Lower lobe of right lung (tissue), 2 donors: Measurements from ENCODE around the gene NIN. TPM values are rescaled to one million over a fixed set of nuclear protein-coding genes. Genes with fewer than 3 reads are reported as not detected.

Experiments used
- ATAC-seq, 2 donors: fragments of 200-7000 bp; cut with Tn5 transposase; one replicate each; pipeline ENCODE4 v1.9.1; 2020 to 2022; ENCODE audit warnings: mild to moderate bottlenecking in 2 of 2, moderate library complexity in 2 of 2
- DNase-seq: peaks from one replicate; pipeline ENCODE4 v3.0.0-alpha.2; 2020
- H3K27ac ChIP-seq: fragments of 200-600 bp; one replicate; pipeline ENCODE4 v1.8.0; 2022
- H3K27me3 ChIP-seq: fragments of 200-600 bp; one replicate; pipeline ENCODE4 v1.8.0; 2022; ENCODE audit warnings: low read depth
- H3K36me3 ChIP-seq: fragments of 200-600 bp; one replicate; pipeline ENCODE4 v1.8.0; 2022; ENCODE audit warnings: mild to moderate bottlenecking
- H3K4me1 ChIP-seq: fragments of 200-600 bp; one replicate; pipeline ENCODE4 v1.8.0; 2022
- H3K4me3 ChIP-seq: fragments of 200-600 bp; one replicate; pipeline ENCODE4 v1.8.0; 2022; ENCODE audit warnings: mild to moderate bottlenecking
- H3K9me3 ChIP-seq: fragments of 200-600 bp; one replicate; pipeline ENCODE4 v1.8.0; 2022
- CTCF ChIP-seq: fragments of 200-600 bp; IDR thresholded peaks from one replicate; pipeline ENCODE4 v1.8.0; 2022; ENCODE audit warnings: antibody characterized with exemption, mild to moderate bottlenecking
- intact Hi-C: fragments of 100-400 bp; cut with DNase I; formaldehyde crosslinking; loops from one replicate; pipeline ENCODE4 v1.11.0; 2022
- total RNA-seq: library from RNA; stranded (reverse); fragmentation: NEBNext Ultra II Directional; extraction: Animal tissue kit (Norgen Biotek cat#: 25700); gene quantifications from one replicate; pipeline ENCODE4 v1.2.1, GENCODE V29; 2021
- donor health status: DM: no; HTN: yes; CAD: no; lungs with severe emphysema.

The NIN gene
- total RNA-seq, 1 donor from 2014 or later = 45.9 TPM

GRCh38 chr14:50772412-50772811 lies 58.5 kb downstream of the NIN start:
- ATAC-seq = no peak
- H3K9me3 ChIP-seq = no peaks in the 10 kb centered on the region
- TF ChIP-seq CTCF = no peak
- no peaks in the 10 kb centered on the region for H3K4me1 ChIP-seq
- intact Hi-C loops = no loop called here
- no peak overlapping the region for H3K4me3 ChIP-seq
- no peaks in the 10 kb centered on the region for H3K27me3 ChIP-seq
- no peak for DNase-seq
- H3K27ac ChIP-seq = no peak overlapping the region
- peaks cover 72% of the 10 kb centered on the region for H3K36me3 ChIP-seq

GRCh38 chr14:50770586-50770985 lies 60.4 kb downstream of the NIN start:
- ATAC-seq (no peak), DNase-seq (no peak)
- Histone ChIP-seq H3K4me1 (no peaks in the 10 kb centered on the region), H3K27me3 (no peaks in the 10 kb centered on the region), H3K27ac (no peak overlapping the region), H3K36me3 (peaks cover 76% of the 10 kb centered on the region), H3K4me3 (no peak overlapping the region), H3K9me3 (no peaks in the 10 kb centered on the region)
- TF ChIP-seq CTCF = no peak
- intact Hi-C loops = no loop called here

GRCh38 chr14:50769863-50770500 lies 61.0 kb downstream of the NIN start:
- intact Hi-C loops = no loop called here
- Histone ChIP-seq H3K4me1 (no peaks in the 10 kb centered on the region), H3K4me3 (no peak overlapping the region), H3K27ac (no peak overlapping the region), H3K9me3 (no peaks in the 10 kb centered on the region), H3K27me3 (no peaks in the 10 kb centered on the region), H3K36me3 (peaks cover 77% of the 10 kb centered on the region)
- DNase-seq (no peak), ATAC-seq (no peak)
- TF ChIP-seq CTCF = no peak

GRCh38 chr14:50768680-50769079 lies 62.3 kb downstream of the NIN start:
- Histone ChIP-seq H3K4me1 (no peaks in the 10 kb centered on the region), H3K27me3 (no peaks in the 10 kb centered on the region), H3K4me3 (no peak overlapping the region), H3K27ac (no peak overlapping the region), H3K9me3 (no peaks in the 10 kb centered on the region), H3K36me3 (peaks cover 79% of the 10 kb centered on the region)
- no peak for TF ChIP-seq CTCF
- DNase-seq (no peak), ATAC-seq (no peak)
- intact Hi-C loops = no loop called here

- Histone ChIP-seq H3K4me3 (no peak overlapping the region), H3K4me1 (no peaks in the 10 kb centered on the region), H3K27ac (no peak overlapping the region), H3K27me3 (no peaks in the 10 kb centered on the region), H3K36me3 (peaks cover 86% of the 10 kb centered on the region), H3K9me3 (no peaks in the 10 kb centered on the region)
- no peak for TF ChIP-seq CTCF
- no peak for DNase-seq
- ATAC-seq = peak in 1 of 2 donors; percentile 67
- intact Hi-C loops = no loop called here
Measured at GRCh38 chr14:50766338-50766886, 64.5 kb downstream of the NIN start.
